ENCODE results near the gene PLSCR3.
A peak's percentile ranks its signal among the peaks of the same experiment; 100 is the strongest.

GRCh38 chr17:7403977-7404736 is 9.8 kb upstream of the PLSCR3 start, which contains the start of gene TMEM256:
- TF ChIP-seq CTCF (conservative IDR thresholded peaks at IDR 0.05; ENCODE audit: low read depth in 2 of 2) (no peak), EZH2phosphoT487 (IDR thresholded peaks at IDR 0.05; ENCODE audit: unreplicated experiment) (no peak), REST (IDR thresholded peaks at IDR 0.05; ENCODE audit: unreplicated experiment) (no peak), EZH2 (IDR thresholded peaks at IDR 0.05; ENCODE audit: low read depth, unreplicated experiment) (no peak), CREB1 (CRISPR knock-in tag; IDR thresholded peaks at IDR 0.05; ENCODE audit: low read depth) (peak; percentile 70)

All from GM23338 (cell line).